Spleen (tissue), 11 donors: ENCODE measurements around the gene CROCC. TPM values are rescaled to one million over a fixed set of nuclear protein-coding genes. Genes with fewer than 3 reads are reported as not detected.
A peak's percentile ranks its signal among the peaks of the same experiment; 100 is the strongest.

Experiments
- DNase-seq: peaks from one replicate; pipeline ENCODE4 v3.0.0-alpha.2; 2020
- H3K27ac ChIP-seq, 8 donors: fragments of 200-600 bp; sonication (generic) in 7 of 8; 1 replicate in 4 of 8; 2 replicates in 4 of 8; pipeline versions ENCODE4 v1.5.0 to v1.8.0; 2016 to 2021; ENCODE audit warnings: inconsistent platforms in 4 of 8, mild to moderate bottlenecking in 4 of 8, moderate library complexity in 1 of 8
- H3K27me3 ChIP-seq, 7 donors: fragments of 200-600 bp; sonication (generic) in 6 of 7; replicated peaks in 1 of 7; 1 replicate in 4 of 7; 2 replicates in 3 of 7; pipeline versions ENCODE4 v1.5.0 to v1.8.0; 2016 to 2021; ENCODE audit warnings: inconsistent platforms in 3 of 7, mild to moderate bottlenecking in 1 of 7
- H3K36me3 ChIP-seq, 6 donors: fragments of 200-600 bp; sonication (generic) in 5 of 6; 1 replicate in 4 of 6; 2 replicates in 2 of 6; pipeline versions ENCODE4 v1.5.0 to v1.8.0; 2016 to 2021; ENCODE audit warnings: inconsistent platforms in 2 of 6
- H3K4me1 ChIP-seq, 6 donors: fragments of 200-600 bp; sonication (generic) in 5 of 6; 1 replicate in 3 of 6; 2 replicates in 3 of 6; pipeline versions ENCODE4 v1.5.0 to v1.8.0; 2016 to 2021; ENCODE audit warnings: inconsistent platforms in 3 of 6
- H3K4me3 ChIP-seq, 8 donors: fragments of 200-600 bp; sonication (generic) in 7 of 8; 1 replicate in 4 of 8; 2 replicates in 4 of 8; pipeline versions ENCODE4 v1.5.0 to v1.8.0; 2016 to 2021; ENCODE audit warnings: inconsistent platforms in 4 of 8, mild to moderate bottlenecking in 4 of 8, moderate library complexity in 2 of 8
- H3K9me3 ChIP-seq, 8 donors: fragments of 200-600 bp; sonication (generic) in 7 of 8; 1 replicate in 4 of 8; 2 replicates in 4 of 8; pipeline versions ENCODE4 v1.5.0 to v1.8.0; 2016 to 2021; ENCODE audit warnings: inconsistent platforms in 4 of 8
- POLR2A ChIP-seq, 3 donors: fragments of 450-650 bp; IDR thresholded peaks; one replicate each; pipeline ENCODE4 v1.5.1; 2017; ENCODE audit warnings: antibody characterized with exemption in 3 of 3, mild to moderate bottlenecking in 1 of 3
- POLR2AphosphoS5 ChIP-seq, 3 donors: sonication (generic); formaldehyde crosslinking; IDR thresholded peaks; one replicate each; pipeline ENCODE4 v1.5.1; 2017; ENCODE audit warnings: antibody characterized with exemption in 3 of 3
- WGBS, 5 donors: extraction: QIAGEN DNeasy Blood & Tissue Kit in 3 of 5; methylation state at CpG; one replicate each; pipeline versions ENCODE4 v1.1.5 to v1.1.7; 2013 to 2018; 5-methylcytosine and 5-hydroxymethylcytosine counted together
- intact Hi-C: fragments of 100-400 bp; cut with DNase I; formaldehyde crosslinking; loops from one replicate; pipeline ENCODE4 v1.15.0; 2023; ENCODE audit warnings: low total_unique reads
- polyA plus RNA-seq, 3 donors: library from polyadenylated mRNA; stranded (reverse); fragments of 200-250 nt; gene quantifications; one replicate each; pipeline ENCODE4 v1.2.1, GENCODE V29; 2013
- total RNA-seq, 7 donors: library from RNA; depleted of rRNA in 3 of 7; stranded (reverse); fragments of >200 nt in 3 of 7; fragmentation: NEBNext Ultra II Directional in 4 of 7; extraction: Animal tissue kit (Norgen Biotek cat#: 25700) in 4 of 7; gene quantifications; one replicate each; pipeline versions ENCODE4 v1.1.0 to v1.2.1, GENCODE V29; 2016 to 2021
- TF ChIP-seq, protein P1 (sequence below), 11 experiments: fragments of 200-600 bp in 7 of 11; fragments of 450-650 bp in 4 of 11; sonication (generic) in 4 of 11; IDR thresholded peaks in 8 of 11; conservative IDR thresholded peaks in 3 of 11; 1 replicate in 7 of 11; 2 replicates in 4 of 11; pipeline versions ENCODE4 v1.4.0 to v1.8.0; 2016 to 2021; ENCODE audit warnings: antibody characterized with exemption in 11 of 11, inconsistent platforms in 4 of 11, mild to moderate bottlenecking in 1 of 11
- donor health status: healthy with polysubstance abuse.
- donor health status: DM: no; HTN: no; CAD: no; lungs with moderate emphysema.
- donor health status: DM: no; HTN: no; CAD: no.
- donor health status: Bipolar disorder and iron deficiency.
- donor health status: healthy.
- donor health status: DM: no; HTN: no; CAD: no.
- donor health status: DM: yes; HTN: yes; CAD: no.

The CROCC gene
- total and polyA plus RNA-seq, 10 donors = 14.5 to 55.4 (median 30.7) TPM

DNA sequence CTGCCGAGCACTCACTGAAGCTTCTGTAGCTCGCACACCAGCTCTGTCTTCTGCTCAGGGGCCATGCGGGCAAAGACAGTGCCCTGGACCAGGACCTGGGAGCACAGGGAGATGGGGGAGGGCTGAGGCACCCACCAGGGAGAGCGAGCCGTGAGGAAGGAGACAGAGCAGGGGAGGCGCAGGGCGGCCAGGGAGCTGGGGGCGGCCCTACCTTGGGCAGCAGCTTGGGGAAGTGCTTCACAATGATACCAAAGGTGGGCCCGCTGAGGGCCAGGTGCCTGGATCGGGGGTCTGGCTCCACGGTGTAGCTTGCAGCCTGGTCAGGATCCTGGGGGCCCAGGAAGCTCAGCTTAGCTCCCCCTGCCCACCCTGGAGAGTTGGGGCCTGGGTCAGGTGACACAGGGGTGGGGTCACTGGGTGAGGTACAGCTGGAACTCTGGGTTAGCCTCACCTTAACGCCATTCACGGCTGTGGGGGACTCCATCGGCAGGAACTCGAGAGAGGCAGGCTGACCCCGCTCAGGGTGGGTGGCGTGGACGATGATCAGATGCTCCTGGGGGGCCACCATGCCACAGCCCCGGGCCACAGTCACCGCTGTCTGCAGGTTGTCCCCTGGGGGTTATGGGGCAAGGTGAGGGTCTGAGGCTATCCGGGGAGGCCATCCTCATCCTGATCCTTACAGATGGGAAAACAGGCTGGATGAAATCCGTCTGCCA, 68.1 kb downstream of the CROCC start:
- intact Hi-C loops = no loop called here
- Histone ChIP-seq H3K4me3 (no peak overlapping the region), H3K4me1 (no peaks in the 10 kb centered on the region), H3K9me3 (no peaks in the 10 kb centered on the region), H3K36me3 (peaks cover 0 to 100% (median 83%) of the 10 kb centered on the region in 6 donors), H3K27ac (no peak overlapping the region), H3K27me3 (no peaks in the 10 kb centered on the region)
- TF ChIP-seq POLR2AphosphoS5 (IDR thresholded peaks at IDR 0.05) (peak in 1 of 3 donors; percentile 46), POLR2A (IDR thresholded peaks at IDR 0.05) (no peak)
- no peak for DNase-seq
- WGBS, 5 donors = 93 to 98% (median 96%) methylated on average over 17 to 22 of the region's 22 CpGs

DNA sequence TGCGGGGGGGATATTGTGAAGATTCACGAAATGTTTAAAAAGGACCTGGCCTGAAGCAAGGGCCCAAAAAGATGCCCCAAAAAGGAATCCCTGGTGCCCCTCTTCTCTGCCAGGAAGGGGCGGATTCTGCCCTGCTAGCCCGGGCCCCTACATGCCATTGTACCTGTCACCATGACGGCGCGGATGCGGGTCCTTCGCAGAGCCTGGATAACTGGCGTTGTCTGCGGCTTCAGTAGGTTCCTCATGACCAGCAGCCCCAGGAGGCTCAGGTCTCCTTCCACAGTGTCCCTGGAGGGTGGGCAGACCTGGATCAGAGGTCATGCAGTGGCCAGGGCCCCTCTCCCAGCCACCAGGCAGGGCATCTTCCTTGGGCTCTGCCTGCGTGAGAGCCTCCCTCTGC, 69.8 kb downstream of the CROCC start:
- WGBS, 5 donors = 87 to 98% (median 97%) methylated on average over 8 to 12 of the region's 12 CpGs
- DNase-seq = no peak
- intact Hi-C loops = no loop called here
- Histone ChIP-seq H3K36me3 (peaks cover 0 to 100% (median 88%) of the 10 kb centered on the region in 6 donors), H3K9me3 (no peaks in the 10 kb centered on the region), H3K4me3 (no peak overlapping the region), H3K4me1 (no peaks in the 10 kb centered on the region), H3K27me3 (no peaks in the 10 kb centered on the region), H3K27ac (no peak overlapping the region)
- TF ChIP-seq POLR2AphosphoS5 (IDR thresholded peaks at IDR 0.05) = no peak

DNA sequence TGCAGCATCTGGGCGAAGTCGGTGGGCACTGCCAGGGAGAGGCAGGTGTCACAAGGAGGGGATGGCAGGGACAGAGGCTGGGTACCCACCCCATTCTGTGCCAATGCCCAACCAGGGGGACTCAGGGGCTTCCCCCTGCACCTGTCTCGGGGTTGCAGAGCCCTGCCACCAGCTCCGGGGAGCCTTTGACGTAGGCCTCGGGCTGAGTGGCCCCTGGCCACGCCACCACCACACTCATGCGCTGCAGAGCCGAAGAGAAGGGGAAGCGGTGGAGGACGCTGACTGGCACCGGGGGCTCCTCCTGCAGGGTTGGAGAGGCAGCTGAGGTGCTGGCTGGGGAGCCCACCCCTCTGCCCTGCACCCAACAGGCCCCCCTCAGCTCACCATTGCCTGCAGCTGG, 70.4 kb downstream of the CROCC start:
- Histone ChIP-seq H3K4me1 (no peaks in the 10 kb centered on the region), H3K4me3 (no peak overlapping the region), H3K27ac (no peak overlapping the region), H3K9me3 (no peaks in the 10 kb centered on the region), H3K36me3 (peaks cover 0 to 100% (median 87%) of the 10 kb centered on the region in 6 donors), H3K27me3 (no peaks in the 10 kb centered on the region)
- intact Hi-C loops = no loop called here
- TF ChIP-seq POLR2AphosphoS5 (IDR thresholded peaks at IDR 0.05) (peak in 1 of 3 donors; percentile 18), POLR2A (IDR thresholded peaks at IDR 0.05) (no peak)
- DNase-seq = no peak
- WGBS, 5 donors = 90 to 98% (median 91%) methylated on average over 9 to 12 of the region's 12 CpGs

DNA sequence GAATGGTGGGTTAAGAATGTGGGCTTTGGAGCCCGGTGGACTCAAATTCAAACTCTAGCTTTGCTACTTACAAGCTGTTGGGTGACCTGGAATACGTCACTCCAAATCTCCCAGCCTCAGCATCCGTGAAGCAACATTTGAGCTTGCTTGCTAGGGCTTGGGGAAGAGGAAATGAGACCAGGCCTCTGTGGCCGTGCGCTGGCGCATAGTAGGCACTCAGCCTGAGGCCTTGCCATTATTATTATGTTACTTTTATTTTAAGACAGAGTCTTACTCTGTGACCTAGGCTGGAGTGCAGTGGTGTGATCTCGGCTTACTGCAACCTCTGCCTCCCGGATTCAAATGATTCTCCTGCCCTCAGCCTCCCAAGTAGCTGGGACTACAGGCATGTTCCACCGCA, 70.9 kb downstream of the CROCC start:
- H3K9me3 ChIP-seq = no peaks in the 10 kb centered on the region
- H3K4me3 ChIP-seq = no peak overlapping the region
- H3K27ac ChIP-seq = no peak overlapping the region
- no peaks in the 10 kb centered on the region for H3K4me1 ChIP-seq
- DNase-seq = no peak
- TF ChIP-seq, protein P1, sequence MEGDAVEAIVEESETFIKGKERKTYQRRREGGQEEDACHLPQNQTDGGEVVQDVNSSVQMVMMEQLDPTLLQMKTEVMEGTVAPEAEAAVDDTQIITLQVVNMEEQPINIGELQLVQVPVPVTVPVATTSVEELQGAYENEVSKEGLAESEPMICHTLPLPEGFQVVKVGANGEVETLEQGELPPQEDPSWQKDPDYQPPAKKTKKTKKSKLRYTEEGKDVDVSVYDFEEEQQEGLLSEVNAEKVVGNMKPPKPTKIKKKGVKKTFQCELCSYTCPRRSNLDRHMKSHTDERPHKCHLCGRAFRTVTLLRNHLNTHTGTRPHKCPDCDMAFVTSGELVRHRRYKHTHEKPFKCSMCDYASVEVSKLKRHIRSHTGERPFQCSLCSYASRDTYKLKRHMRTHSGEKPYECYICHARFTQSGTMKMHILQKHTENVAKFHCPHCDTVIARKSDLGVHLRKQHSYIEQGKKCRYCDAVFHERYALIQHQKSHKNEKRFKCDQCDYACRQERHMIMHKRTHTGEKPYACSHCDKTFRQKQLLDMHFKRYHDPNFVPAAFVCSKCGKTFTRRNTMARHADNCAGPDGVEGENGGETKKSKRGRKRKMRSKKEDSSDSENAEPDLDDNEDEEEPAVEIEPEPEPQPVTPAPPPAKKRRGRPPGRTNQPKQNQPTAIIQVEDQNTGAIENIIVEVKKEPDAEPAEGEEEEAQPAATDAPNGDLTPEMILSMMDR (IDR thresholded peaks at IDR 0.05 in 8 of 11, conservative IDR thresholded peaks at IDR 0.05 in 3 of 11) = no peak
- TF ChIP-seq POLR2A (IDR thresholded peaks at IDR 0.05) (no peak), POLR2AphosphoS5 (IDR thresholded peaks at IDR 0.05) (no peak)
- intact Hi-C loops = no loop called here
- 90 to 97% (median 94%) methylated on average over 9 of the region's 9 CpGs for WGBS, 5 donors
- peaks cover 0 to 100% (median 84%) of the 10 kb centered on the region in 6 donors for H3K36me3 ChIP-seq
- no peaks in the 10 kb centered on the region for H3K27me3 ChIP-seq

DNA sequence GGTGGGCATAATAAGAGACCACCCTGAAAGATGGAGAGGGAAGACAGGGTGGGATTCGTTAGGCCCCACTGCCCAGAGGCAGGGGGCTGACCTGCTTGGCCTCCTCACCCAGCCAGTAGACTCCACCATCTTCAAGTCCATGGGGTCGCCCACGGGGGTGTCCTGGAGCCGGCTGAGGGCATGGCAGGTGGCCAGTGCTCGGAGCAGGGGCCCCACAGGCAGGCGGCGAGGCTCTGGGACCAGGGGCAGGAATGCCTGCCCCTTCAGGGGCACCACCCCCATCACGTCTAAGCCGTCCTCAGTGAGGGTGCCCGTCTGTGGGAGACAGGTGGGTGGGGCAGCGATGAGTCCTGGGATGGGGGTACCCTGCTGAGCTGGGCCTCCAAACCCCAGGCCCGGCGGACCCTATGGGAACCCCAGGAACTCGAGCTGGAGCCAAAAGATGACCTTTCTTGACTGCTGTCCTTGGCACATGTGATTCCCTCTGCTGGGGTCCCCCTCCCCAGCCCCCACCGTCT, 71.8 kb downstream of the CROCC start:
- Histone ChIP-seq H3K36me3 (peaks cover 0 to 100% (median 84%) of the 10 kb centered on the region in 6 donors), H3K27me3 (no peaks in the 10 kb centered on the region), H3K4me1 (no peaks in the 10 kb centered on the region), H3K27ac (no peak overlapping the region), H3K9me3 (no peaks in the 10 kb centered on the region), H3K4me3 (no peak overlapping the region)
- WGBS, 5 donors = 91 to 94% (median 93%) methylated on average over 10 to 15 of the region's 15 CpGs
- no peak for DNase-seq
- intact Hi-C loops = no loop called here
- TF ChIP-seq POLR2AphosphoS5 (IDR thresholded peaks at IDR 0.05) (peak in 1 of 3 donors; percentile 47), POLR2A (IDR thresholded peaks at IDR 0.05) (no peak)
- TF ChIP-seq, protein P1 (IDR thresholded peaks at IDR 0.05 in 8 of 11, conservative IDR thresholded peaks at IDR 0.05 in 3 of 11) = no peak
